ENCODE measurements around the gene SLC35B3.
"Not testable (repeated sequence)": the region's sequence is repeated elsewhere in the genome, so short reads cannot be mapped to it uniquely, and the experiment has no call there.

SLC35B3 gene

DNA sequence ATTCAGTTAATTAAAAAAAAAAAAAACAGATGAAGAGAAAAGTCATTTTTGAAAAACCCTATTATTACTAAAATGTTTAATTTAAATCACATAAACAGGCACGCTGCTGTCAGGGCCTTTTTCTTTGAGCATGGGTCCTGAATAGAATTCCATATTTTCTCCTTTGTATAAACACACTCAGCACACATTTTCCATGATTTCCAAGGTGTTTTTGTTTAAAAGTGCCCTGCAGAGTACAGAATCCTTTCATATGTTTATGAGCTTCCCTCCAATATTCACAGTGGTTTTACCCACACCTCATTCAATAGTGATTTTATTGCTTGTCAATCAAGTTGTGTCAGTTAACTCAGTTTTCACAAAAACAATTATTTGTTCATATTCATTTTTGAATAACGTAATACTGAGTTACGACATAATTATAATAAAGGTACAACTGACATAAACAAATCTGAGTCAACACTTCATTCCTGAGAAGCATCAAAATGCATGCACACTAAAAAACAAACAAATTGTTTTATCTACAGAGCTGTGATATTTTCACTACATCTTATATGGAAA is 15.2 kb downstream of the SLC35B3 start:
- in situ Hi-C loops (cut with MboI; ENCODE audit: low pct_unique_long_range_greater_than_20kb, low sequenced_read_pairs, unreplicated experiment), result no loop called here
- no peak for DNase-seq (ENCODE audit: low spot score)
- TF ChIP-seq, protein P1, sequence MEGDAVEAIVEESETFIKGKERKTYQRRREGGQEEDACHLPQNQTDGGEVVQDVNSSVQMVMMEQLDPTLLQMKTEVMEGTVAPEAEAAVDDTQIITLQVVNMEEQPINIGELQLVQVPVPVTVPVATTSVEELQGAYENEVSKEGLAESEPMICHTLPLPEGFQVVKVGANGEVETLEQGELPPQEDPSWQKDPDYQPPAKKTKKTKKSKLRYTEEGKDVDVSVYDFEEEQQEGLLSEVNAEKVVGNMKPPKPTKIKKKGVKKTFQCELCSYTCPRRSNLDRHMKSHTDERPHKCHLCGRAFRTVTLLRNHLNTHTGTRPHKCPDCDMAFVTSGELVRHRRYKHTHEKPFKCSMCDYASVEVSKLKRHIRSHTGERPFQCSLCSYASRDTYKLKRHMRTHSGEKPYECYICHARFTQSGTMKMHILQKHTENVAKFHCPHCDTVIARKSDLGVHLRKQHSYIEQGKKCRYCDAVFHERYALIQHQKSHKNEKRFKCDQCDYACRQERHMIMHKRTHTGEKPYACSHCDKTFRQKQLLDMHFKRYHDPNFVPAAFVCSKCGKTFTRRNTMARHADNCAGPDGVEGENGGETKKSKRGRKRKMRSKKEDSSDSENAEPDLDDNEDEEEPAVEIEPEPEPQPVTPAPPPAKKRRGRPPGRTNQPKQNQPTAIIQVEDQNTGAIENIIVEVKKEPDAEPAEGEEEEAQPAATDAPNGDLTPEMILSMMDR (IDR thresholded peaks at IDR 0.05; ENCODE audit: extremely low read depth, insufficient read depth, missing control alignments), result no peak

DNA sequence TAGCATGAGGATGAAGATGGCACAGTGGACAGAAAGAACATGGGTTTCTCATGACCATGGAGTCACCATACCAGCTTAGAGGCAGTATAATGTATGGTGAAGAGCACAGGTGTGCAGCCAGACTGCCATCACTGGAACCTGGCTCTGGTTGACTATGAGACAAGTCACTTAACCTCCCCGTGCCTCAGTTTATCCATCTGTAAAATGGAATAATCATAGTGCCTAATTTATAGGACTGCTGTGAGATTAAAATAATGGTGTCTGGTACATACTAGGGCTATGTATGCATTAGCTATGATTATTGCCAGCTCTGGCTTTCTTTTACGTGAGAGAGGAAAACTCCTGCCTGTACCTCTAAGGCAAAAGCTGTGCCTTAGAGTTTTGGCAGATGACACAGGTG is 19.4 kb downstream of the SLC35B3 start:
- TF ChIP-seq, protein P1 (IDR thresholded peaks at IDR 0.05; ENCODE audit: extremely low read depth, insufficient read depth, missing control alignments), result no peak
- in situ Hi-C loops (cut with MboI; ENCODE audit: low pct_unique_long_range_greater_than_20kb, low sequenced_read_pairs, unreplicated experiment), result no loop called here

DNA sequence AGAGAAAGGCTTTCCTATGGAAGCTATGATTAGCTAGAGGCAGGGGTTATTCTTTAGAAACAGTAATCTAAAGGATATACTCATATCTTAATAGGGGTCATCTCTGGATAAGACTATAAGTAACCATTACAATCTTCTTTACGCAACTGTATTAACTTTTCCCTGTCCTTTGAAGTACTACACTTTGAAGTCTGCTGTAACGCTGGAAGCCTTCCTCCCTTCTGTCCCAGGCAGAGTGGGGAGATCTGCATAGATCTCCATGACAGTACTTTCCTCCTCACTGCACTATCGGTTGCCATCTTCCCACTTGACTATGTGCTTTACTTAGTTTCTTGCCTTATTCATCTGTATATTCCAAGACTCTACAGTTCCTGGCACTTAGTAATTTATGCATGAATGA is 20.1 kb downstream of the SLC35B3 start:
- DNase-seq (ENCODE audit: low spot score), result no peak
- in situ Hi-C loops (cut with MboI; ENCODE audit: low pct_unique_long_range_greater_than_20kb, low sequenced_read_pairs, unreplicated experiment), result no loop called here
- TF ChIP-seq, protein P1 (IDR thresholded peaks at IDR 0.05; ENCODE audit: extremely low read depth, insufficient read depth, missing control alignments), result no peak

More for the DNA sequence above, 19.4 kb downstream of the SLC35B3 start:
- DNase-seq (ENCODE audit: low spot score), result no peak

DNA sequence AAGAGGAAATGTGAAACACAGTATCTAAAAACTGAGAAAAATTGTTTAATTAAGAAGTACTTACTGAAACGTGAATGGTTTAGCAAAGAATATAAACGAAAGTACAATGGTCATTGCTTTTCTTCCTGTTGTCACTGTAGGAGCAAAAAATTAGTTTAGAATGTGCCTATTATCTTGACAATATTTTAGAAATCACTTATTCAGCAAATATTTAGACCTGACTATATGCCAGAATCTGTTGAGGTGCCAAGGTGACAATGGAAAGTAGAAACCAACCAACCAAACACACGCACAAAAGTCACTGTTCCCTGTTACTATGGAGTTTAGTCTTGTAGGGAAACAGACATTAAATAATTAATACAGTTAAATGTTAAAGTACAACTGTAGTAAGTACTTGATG is 20.5 kb downstream of the SLC35B3 start:
- TF ChIP-seq, protein P1 (IDR thresholded peaks at IDR 0.05; ENCODE audit: extremely low read depth, insufficient read depth, missing control alignments), result no peak
- in situ Hi-C loops (cut with MboI; ENCODE audit: low pct_unique_long_range_greater_than_20kb, low sequenced_read_pairs, unreplicated experiment), result no loop called here

DNA sequence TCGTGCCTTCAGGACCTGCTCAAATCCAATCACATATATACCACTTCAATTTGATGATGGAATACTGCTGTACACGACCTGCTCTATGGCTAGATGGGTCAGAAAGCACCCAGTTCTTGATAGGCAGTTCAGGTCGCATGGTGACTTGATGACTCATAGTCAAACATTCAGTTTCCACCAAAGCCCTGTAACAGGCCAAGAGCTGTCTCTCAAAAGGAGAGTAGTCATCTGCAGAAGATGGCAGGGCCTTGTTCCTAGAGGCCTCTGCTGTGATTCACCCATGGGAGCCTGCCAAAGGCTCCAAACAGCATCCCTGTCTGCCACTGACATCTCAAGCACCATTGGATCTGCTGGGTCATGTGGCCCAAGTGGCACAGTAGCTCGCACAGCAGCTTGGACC is 29.4 kb downstream of the SLC35B3 start:
- in situ Hi-C loops (cut with MboI; ENCODE audit: low pct_unique_long_range_greater_than_20kb, low sequenced_read_pairs, unreplicated experiment); DNase-seq (ENCODE audit: low spot score): not testable (repeated sequence)

More for the DNA sequence above, 20.5 kb downstream of the SLC35B3 start:
- DNase-seq (ENCODE audit: low spot score), result no peak

DNA sequence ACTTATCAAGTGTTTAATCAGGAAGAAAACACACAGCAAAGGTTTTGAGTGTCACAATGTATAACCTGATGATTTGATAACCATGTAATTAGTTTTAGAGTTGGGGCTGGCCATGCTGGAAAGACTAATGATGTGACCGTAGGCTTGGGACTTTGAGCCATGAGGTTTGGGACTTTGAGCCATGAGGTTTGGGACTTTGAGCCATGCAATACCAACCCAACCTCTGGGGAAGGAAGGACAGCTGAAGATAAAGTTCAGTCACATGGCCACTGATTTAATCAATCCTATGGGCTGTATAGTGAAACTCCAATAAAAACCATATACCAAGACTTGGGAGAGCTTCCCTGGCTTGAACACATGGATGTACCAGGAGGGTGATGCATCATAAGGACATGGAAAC is 32.8 kb downstream of the SLC35B3 start:
- in situ Hi-C loops (cut with MboI; ENCODE audit: low pct_unique_long_range_greater_than_20kb, low sequenced_read_pairs, unreplicated experiment), result no loop called here
- TF ChIP-seq, protein P1 (IDR thresholded peaks at IDR 0.05; ENCODE audit: extremely low read depth, insufficient read depth, missing control alignments), result no peak
- DNase-seq (ENCODE audit: low spot score), result no peak

DNA sequence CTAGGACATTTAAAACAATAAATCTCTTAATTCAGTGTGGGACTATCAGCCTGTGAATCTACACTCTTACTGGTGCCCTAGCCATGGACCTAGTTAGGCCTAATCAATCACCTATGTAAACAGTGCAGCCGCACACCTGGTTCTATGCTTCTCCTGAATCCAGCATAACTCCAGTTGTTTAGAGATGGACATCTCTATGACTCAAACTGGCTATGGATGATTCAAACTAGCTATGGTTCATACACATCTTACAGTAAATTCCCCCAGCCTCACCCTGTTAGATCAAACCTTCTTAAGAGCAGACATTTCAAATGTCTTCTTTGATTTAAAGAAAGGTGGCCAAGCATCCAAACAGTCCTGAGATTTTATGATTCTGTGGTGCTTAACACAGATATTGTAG is 34.7 kb downstream of the SLC35B3 start:
- in situ Hi-C loops (cut with MboI; ENCODE audit: low pct_unique_long_range_greater_than_20kb, low sequenced_read_pairs, unreplicated experiment), result no loop called here
- TF ChIP-seq, protein P1 (IDR thresholded peaks at IDR 0.05; ENCODE audit: extremely low read depth, insufficient read depth, missing control alignments), result no peak
- no peak for DNase-seq (ENCODE audit: low spot score)
